Dedifferentiated amniotic fluid mesenchymal stem cell (primary cell): ENCODE measurements around the gene HBQ1.
"Not testable (repeated sequence)": the region's sequence is repeated elsewhere in the genome, so short reads cannot be mapped to it uniquely, and the experiment has no call there.

Experiments used
- DNase-seq: peaks from one replicate; pipeline ENCODE4 v3.0.0-alpha.2; 2016; ENCODE audit errors: extremely low spot score

Gene HBQ1

GRCh38 chr16:180101-180675, at the start of gene HBQ1:
TSS of gene HBQ1 (plus strand) at chr16:180459. CDS start at chr16:180487, 28 bp downstream.
- no peak for DNase-seq

DNA sequence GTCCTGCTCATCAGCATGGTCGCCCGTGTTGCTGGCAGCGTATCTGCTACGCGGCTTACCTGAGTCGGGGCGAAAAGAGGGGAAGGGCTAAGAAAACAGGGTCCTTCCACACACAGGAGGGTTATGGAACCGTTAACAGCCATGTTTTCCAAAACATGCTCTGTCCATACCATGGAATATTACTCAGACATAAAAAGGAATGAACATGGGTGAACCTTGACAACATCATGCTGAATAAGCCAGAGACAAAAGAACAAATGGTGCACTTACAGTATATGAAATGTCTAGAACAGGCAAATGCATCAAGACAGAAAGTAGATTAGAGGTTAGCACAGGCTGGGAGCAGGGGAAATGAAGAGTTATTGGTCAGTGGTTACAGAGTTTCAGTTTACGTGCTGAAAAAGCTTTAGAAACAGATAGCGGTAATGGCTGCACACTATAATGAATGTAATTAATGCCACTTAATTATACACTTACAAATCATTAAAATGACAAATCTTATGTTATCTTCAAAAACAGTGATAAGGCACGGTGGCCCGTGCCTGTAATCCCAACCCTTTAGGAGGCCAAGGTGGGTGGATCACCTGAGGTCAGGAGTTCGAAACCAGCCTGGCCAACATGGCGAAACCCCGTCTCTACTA, 49.6 kb upstream of the HBQ1 start:
- DNase-seq: no peak

- no peak for DNase-seq
These were observed 48.1 kb upstream of the HBQ1 start for GRCh38 chr16:132120-132519.

GRCh38 chr16:133716-134115, 46.5 kb upstream of the HBQ1 start:
- no peak for DNase-seq

GRCh38 chr16:138049-138417, 42.2 kb upstream of the HBQ1 start:
- no peak for DNase-seq

- no peak for DNase-seq
These were observed 39.9 kb upstream of the HBQ1 start for GRCh38 chr16:140175-140857.

GRCh38 chr16:142405-142967, 37.8 kb upstream of the HBQ1 start:
- no peak for DNase-seq

DNA sequence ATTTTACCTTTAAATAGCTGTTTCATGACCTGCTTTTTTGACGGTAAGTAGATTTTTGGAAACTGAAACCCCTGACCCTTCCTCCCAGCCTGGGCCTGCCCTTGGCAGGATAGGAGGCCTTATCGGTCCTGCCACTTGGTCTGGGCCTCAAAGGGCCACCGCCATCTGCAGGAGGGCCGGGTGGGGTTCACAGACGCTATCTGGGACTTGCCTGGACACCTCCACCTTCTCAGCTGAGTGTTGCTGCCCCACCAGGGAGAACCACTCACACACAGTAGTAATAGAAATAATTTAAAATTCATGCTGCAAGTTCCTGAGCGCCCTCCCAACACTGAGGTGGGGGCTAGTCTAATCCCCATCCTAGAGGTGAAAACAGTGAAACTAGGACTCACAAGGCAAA, 37.2 kb upstream of the HBQ1 start:
- DNase-seq: no peak

DNA sequence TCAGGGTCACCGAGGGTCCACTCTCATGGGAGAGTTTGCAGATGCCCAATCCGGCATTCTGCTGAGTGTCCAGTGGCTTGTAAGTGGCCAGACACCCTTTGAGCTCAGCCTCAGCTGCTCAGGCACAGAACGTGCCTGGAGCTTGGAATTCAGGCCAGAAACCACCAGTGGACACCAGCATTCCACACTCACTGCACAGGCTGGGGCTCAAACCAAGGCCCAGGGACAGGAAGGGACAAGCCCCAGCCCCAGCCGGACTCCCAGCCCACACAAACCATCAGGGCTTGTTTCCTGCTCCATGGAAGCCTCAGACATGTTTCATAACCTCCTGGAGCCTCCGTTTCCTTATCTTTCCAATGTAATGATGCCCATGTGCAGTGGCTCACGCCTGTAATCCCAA, 36.8 kb upstream of the HBQ1 start:
- DNase-seq: no peak

GRCh38 chr16:144797-145252, 35.4 kb upstream of the HBQ1 start:
- DNase-seq: no peak

DNA sequence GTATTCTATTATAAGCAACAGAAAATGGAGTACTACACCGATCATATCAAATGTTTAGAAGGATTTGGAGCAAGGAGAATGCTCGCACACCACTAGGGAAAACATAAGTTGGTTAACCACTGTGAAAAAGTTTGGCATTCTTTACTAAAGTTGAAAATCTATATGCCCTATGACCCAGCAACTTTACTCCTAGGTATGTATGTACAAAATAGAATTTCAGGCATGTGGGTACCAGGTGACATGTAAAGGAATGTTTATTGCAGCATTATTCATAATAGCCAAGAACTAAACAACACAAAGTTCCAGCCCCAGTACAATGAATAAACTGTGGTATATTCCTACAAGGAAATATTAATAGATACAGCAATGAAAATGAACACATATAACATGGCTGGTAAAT, 33.6 kb upstream of the HBQ1 start:
- DNase-seq: no peak

GRCh38 chr16:149024-149660, 31.1 kb upstream of the HBQ1 start:
- peak; percentile 77 for DNase-seq

GRCh38 chr16:152141-153128, 27.8 kb upstream of the HBQ1 start, which contains the start of gene HBZ:
TSS of gene HBZ (plus strand) at chr16:152644. CDS start at chr16:152910, 266 bp downstream.
- no peak for DNase-seq

GRCh38 chr16:153129-153521, 27.1 kb upstream of the HBQ1 start:
- DNase-seq: not testable (repeated sequence)

DNA sequence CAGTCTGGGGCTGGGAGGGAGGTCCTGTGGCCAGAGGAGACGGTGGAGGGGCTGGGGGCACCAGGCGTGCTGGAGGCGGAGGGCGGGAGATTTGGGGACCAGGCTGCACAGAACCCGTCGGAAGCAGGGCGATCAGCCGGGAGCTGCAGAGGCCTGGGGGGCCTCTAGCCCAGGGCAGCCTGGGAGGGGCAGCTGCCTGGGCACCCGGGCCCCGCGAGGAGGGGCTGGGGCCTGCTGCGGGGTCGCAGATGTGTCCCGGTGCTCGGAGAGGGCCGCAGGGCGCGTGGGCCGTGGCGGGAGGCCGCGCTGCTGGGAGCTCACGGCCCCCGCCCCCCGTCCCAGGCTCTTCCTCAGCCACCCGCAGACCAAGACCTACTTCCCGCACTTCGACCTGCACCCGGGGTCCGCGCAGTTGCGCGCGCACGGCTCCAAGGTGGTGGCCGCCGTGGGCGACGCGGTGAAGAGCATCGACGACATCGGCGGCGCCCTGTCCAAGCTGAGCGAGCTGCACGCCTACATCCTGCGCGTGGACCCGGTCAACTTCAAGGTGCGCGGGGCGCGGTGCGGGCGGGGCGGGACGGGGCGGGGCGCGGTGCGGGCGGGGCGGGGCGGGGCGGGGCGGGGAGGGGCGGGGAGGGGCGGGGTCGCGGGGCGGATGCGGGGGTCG, 26.6 kb upstream of the HBQ1 start:
- not testable (repeated sequence) for DNase-seq

DNA sequence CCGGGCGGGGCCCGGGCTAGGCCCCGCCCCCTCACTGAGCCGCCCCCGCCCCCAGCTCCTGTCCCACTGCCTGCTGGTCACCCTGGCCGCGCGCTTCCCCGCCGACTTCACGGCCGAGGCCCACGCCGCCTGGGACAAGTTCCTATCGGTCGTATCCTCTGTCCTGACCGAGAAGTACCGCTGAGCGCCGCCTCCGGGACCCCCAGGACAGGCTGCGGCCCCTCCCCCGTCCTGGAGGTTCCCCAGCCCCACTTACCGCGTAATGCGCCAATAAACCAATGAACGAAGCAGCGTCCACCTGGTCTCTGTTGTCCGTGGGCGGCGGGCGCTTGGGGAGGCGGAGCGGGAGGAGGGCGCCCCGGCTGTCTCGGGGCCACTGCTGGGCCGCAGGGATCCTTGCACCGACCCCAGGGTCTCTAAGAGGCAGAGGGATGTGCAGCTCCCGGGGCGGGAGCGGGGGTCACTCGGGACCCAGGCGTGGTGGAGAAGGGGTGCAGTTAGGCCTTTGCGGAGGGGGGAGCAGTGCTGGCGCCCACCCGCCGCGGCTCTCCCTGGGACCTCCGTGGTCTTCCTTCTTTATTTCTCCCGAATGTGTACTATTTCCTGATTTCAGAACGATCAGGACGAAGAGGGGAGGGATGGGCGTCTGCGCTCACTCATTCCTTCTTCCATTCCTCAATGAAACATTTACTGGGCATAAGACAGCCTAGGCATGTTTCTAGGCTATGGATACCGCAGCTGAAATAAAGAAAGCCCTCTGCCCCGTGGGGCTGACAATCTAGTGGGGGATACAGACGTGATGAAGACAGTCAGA, 25.8 kb upstream of the HBQ1 start:
- DNase-seq: no peak

GRCh38 chr16:155031-155398, 25.2 kb upstream of the HBQ1 start:
- DNase-seq: no peak

- no peak for DNase-seq
These were observed 21.0 kb upstream of the HBQ1 start for GRCh38 chr16:159136-159849.

GRCh38 chr16:160242-160641, 20.0 kb upstream of the HBQ1 start:
- DNase-seq: not testable (repeated sequence)
